OCI-M2 (cell line): Measurements from ENCODE around the gene ZNF785.
A peak's percentile ranks its signal among the peaks of the same experiment; 100 is the strongest.
"Not testable (repeated sequence)": the region's sequence is repeated elsewhere in the genome, so short reads cannot be mapped to it uniquely, and the experiment has no call there.

Experiments used
- DNase-seq: peaks from one replicate; lab custom pipeline; 2025; ENCODE audit not compliant: unreplicated experiment; lab: John Stamatoyannopoulos, UW

The ZNF785 gene

GRCh38 chr16:30602616-30603277 lies 17.2 kb upstream of the ZNF785 start:
- DNase-seq, result no peak

GRCh38 chr16:30601966-30602365 lies 16.5 kb upstream of the ZNF785 start:
- no peak for DNase-seq

- no peak for DNase-seq
Measured at GRCh38 chr16:30600929-30601328, 15.4 kb upstream of the ZNF785 start.

GRCh38 chr16:30600215-30600614 lies 14.7 kb upstream of the ZNF785 start:
- DNase-seq, result no peak

- DNase-seq, result no peak
Measured at GRCh38 chr16:30592871-30593270, 7.4 kb upstream of the ZNF785 start.

- DNase-seq, result not testable (repeated sequence)
Measured at GRCh38 chr16:30590869-30591268, 5.4 kb upstream of the ZNF785 start.

- not testable (repeated sequence) for DNase-seq
Measured at GRCh38 chr16:30589582-30589981, 4.1 kb upstream of the ZNF785 start.

- DNase-seq, result no peak
Measured at GRCh38 chr16:30588651-30589050, 3.2 kb upstream of the ZNF785 start.

- DNase-seq, result no peak
Measured at GRCh38 chr16:30585022-30585399, 486 bp downstream of the ZNF785 start.

GRCh38 chr16:30582611-30583340 lies 2.7 kb downstream of the ZNF785 start:
- DNase-seq, result no peak

GRCh38 chr16:30581457-30581856 lies 4.0 kb downstream of the ZNF785 start:
- DNase-seq, result no peak

GRCh38 chr16:30574678-30575077 lies 10.8 kb downstream of the ZNF785 start:
- DNase-seq, result no peak

- peak; percentile 45 for DNase-seq
Measured at GRCh38 chr16:30571445-30572322, 13.8 kb downstream of the ZNF785 start, which contains the start of gene ZNF688. ZNF688 (minus strand) TSS chr16:30571714; CDS start chr16:30571629, 85 bp downstream.

GRCh38 chr16:30570636-30571444 lies 14.7 kb downstream of the ZNF785 start:
- no peak for DNase-seq

- DNase-seq, result no peak
Measured at GRCh38 chr16:30569746-30570635, 15.5 kb downstream of the ZNF785 start.

GRCh38 chr16:30569281-30569680 lies 16.2 kb downstream of the ZNF785 start:
- no peak for DNase-seq

GRCh38 chr16:30567991-30568638 lies 17.4 kb downstream of the ZNF785 start:
- no peak for DNase-seq

- no peak for DNase-seq
Measured at GRCh38 chr16:30567160-30567990, 18.1 kb downstream of the ZNF785 start.
